NCI-H1092 treated with DMSO at 0.1 percent for 48 hours (cell line): ENCODE measurements around the gene TYW3.
A peak's percentile ranks its signal among the peaks of the same experiment; 100 is the strongest.

ENCODE experiments used
- DNase-seq: peaks from one replicate; lab custom pipeline; 2025; lab: John Stamatoyannopoulos, UW

The TYW3 gene

GRCh38 chr1:74790453-74790852, 57.5 kb downstream of the TYW3 start:
- DNase-seq: no peak

GRCh38 chr1:74791491-74791890, 58.5 kb downstream of the TYW3 start:
- no peak for DNase-seq

- DNase-seq: no peak
Observed at GRCh38 chr1:74799119-74799657, 66.2 kb downstream of the TYW3 start.

- peak; percentile 71 for DNase-seq
Observed at GRCh38 chr1:74811436-74812179, 78.7 kb downstream of the TYW3 start.

- no peak for DNase-seq
Observed at GRCh38 chr1:74812180-74812541, 79.2 kb downstream of the TYW3 start.
